Stimulated activated CD8-positive, alpha-beta memory T cell treated with anti-CD3 and anti-CD28 coated beads, Interleukin-15, amount 100 ng/mL, for 48 hours (primary cell): Measurements from ENCODE around the gene RPP30.
A peak's percentile ranks its signal among the peaks of the same experiment; 100 is the strongest.
"Not testable (repeated sequence)": the region's sequence is repeated elsewhere in the genome, so short reads cannot be mapped to it uniquely, and the experiment has no call there.

Experiments
- DNase-seq, 2 donors: peaks; one replicate each; pipeline ENCODE4 v3.0.0-alpha.2; 2020; ENCODE audit warnings: low read depth in 2 of 2

The RPP30 gene

GRCh38 chr10:90871279-90871765 is 452 bp upstream of the RPP30 start:
- no peak for DNase-seq

GRCh38 chr10:90872648-90873020 is 860 bp downstream of the RPP30 start:
- peak in 1 of 2 donors; percentile 11 for DNase-seq

- DNase-seq: no peak
Observed at GRCh38 chr10:90879062-90879461, 7.3 kb downstream of the RPP30 start.

GRCh38 chr10:90880059-90880719 is 8.4 kb downstream of the RPP30 start:
- DNase-seq: not testable (repeated sequence)

GRCh38 chr10:90884431-90884830 is 12.7 kb downstream of the RPP30 start:
- no peak for DNase-seq

GRCh38 chr10:90885176-90885575 is 13.4 kb downstream of the RPP30 start:
- DNase-seq: no peak

- DNase-seq: no peak
Observed at GRCh38 chr10:90887555-90887954, 15.8 kb downstream of the RPP30 start.

- no peak for DNase-seq
Observed at GRCh38 chr10:90888387-90888786, 16.6 kb downstream of the RPP30 start.

GRCh38 chr10:90889636-90890035 is 17.9 kb downstream of the RPP30 start:
- DNase-seq: no peak

GRCh38 chr10:90890347-90890746 is 18.6 kb downstream of the RPP30 start:
- no peak for DNase-seq

GRCh38 chr10:90893190-90893589 is 21.4 kb downstream of the RPP30 start:
- no peak for DNase-seq

GRCh38 chr10:90896916-90897315 is 25.1 kb downstream of the RPP30 start:
- DNase-seq: not testable (repeated sequence)

- no peak for DNase-seq
Observed at GRCh38 chr10:90905925-90906324, 34.2 kb downstream of the RPP30 start.

- DNase-seq: no peak
Observed at GRCh38 chr10:90906596-90906995, 34.8 kb downstream of the RPP30 start.

GRCh38 chr10:90911133-90912051 is 39.6 kb downstream of the RPP30 start:
- DNase-seq: peak in 1 of 2 donors; percentile 9

GRCh38 chr10:90912174-90912573 is 40.4 kb downstream of the RPP30 start:
- DNase-seq: no peak

GRCh38 chr10:90912854-90913479 is 41.2 kb downstream of the RPP30 start:
- DNase-seq: no peak

- no peak for DNase-seq
Observed at GRCh38 chr10:90913774-90914420, 42.1 kb downstream of the RPP30 start.

GRCh38 chr10:90914992-90915765 is 43.4 kb downstream of the RPP30 start:
- DNase-seq: no peak

GRCh38 chr10:90915766-90916075 is 43.9 kb downstream of the RPP30 start:
- DNase-seq: no peak
